HEK293 (cell line): ENCODE results near the gene COL25A1.

Source experiments
- CTCF ChIA-PET: fragments of 350-600 bp; formaldehyde crosslinking; extraction: SDS; loops from one replicate; lab custom pipeline; 2021; ENCODE audit warnings: antibody characterized with exemption; lab: Yijun Ruan, JAX
- POLR2A ChIA-PET: fragments of 300-600 bp; formaldehyde crosslinking; extraction: SDS; loops from one replicate; lab custom pipeline; 2020; ENCODE audit warnings: antibody characterized with exemption, inconsistent platforms; lab: Yijun Ruan, JAX
- H3K27ac ChIP-seq: fragments of 200-500 bp; sonication (Bioruptor generic); 2 replicates; pipeline ENCODE4 v1.5.1; 2014; ENCODE audit warnings: low read depth, low read length, control low read depth, inconsistent platforms; ENCODE audit errors: extremely low read depth
- H3K36me3 ChIP-seq, 2 experiments: fragments of 200-500 bp in 1 of 2; sonication (Bioruptor generic) in 1 of 2; 1 replicate in 1 of 2; 2 replicates in 1 of 2; pipeline ENCODE4 v1.5.1; 2014 to 2017; ENCODE audit warnings: inconsistent platforms in 2 of 2, low read length in 2 of 2; ENCODE audit not compliant: control insufficient read depth in 2 of 2, insufficient read depth in 1 of 2
- H3K4me1 ChIP-seq: fragments of 200-500 bp; sonication (Bioruptor generic); 2 replicates; pipeline ENCODE4 v1.5.1; 2014; ENCODE audit warnings: mild to moderate bottlenecking, low read length, inconsistent platforms; ENCODE audit not compliant: control insufficient read depth, insufficient read depth
- H3K4me3 ChIP-seq: 2 replicates; pipeline ENCODE4 v1.5.1; 2011; ENCODE audit warnings: low read depth, mild to moderate bottlenecking, control low read depth, low read length, moderate library complexity
- H3K9me3 ChIP-seq: fragments of 200-500 bp; sonication (Bioruptor generic); 2 replicates; pipeline ENCODE4 v1.5.1; 2014; ENCODE audit warnings: low read depth, low read length, inconsistent platforms; ENCODE audit not compliant: control insufficient read depth, insufficient read depth
- EGR2 ChIP-seq: fragments of 450-650 bp; formaldehyde crosslinking; IDR thresholded peaks from 2 replicates; pipeline ENCODE4 v1.5.1; 2016; ENCODE audit warnings: low read depth, missing biosample characterization, missing genetic modification characterization
- HOXC10 ChIP-seq: sonication (generic); formaldehyde crosslinking; IDR thresholded peaks from 2 replicates; pipeline ENCODE4 v1.8.1; 2023; ENCODE audit warnings: mild to moderate bottlenecking, missing genetic modification reagents
- KLF16 ChIP-seq: fragments of 450-650 bp; formaldehyde crosslinking; IDR thresholded peaks from 2 replicates; pipeline ENCODE4 v1.5.1; 2017; ENCODE audit warnings: missing biosample characterization, missing genetic modification characterization
- KLF8 ChIP-seq: fragments of 450-650 bp; formaldehyde crosslinking; IDR thresholded peaks from 2 replicates; pipeline ENCODE4 v1.5.1; 2016; ENCODE audit warnings: missing biosample characterization, missing genetic modification characterization
- MZF1 ChIP-seq: fragments of 450-650 bp; formaldehyde crosslinking; IDR thresholded peaks from 2 replicates; pipeline ENCODE4 v1.5.1; 2017; ENCODE audit warnings: missing biosample characterization, missing genetic modification characterization, borderline replicate concordance
- SCRT1 ChIP-seq: fragments of 450-650 bp; formaldehyde crosslinking; IDR thresholded peaks from 2 replicates; pipeline ENCODE4 v1.5.1; 2016; ENCODE audit warnings: missing biosample characterization, missing genetic modification characterization, borderline replicate concordance
- SP7 ChIP-seq: fragments of 450-650 bp; formaldehyde crosslinking; IDR thresholded peaks from 2 replicates; pipeline ENCODE4 v1.5.1; 2016; ENCODE audit warnings: missing biosample characterization, missing genetic modification characterization
- ZBTB48 ChIP-seq: fragments of 450-650 bp; formaldehyde crosslinking; IDR thresholded peaks from 2 replicates; pipeline ENCODE4 v1.5.1; 2016; ENCODE audit warnings: missing biosample characterization, missing genetic modification characterization
- ZBTB7A ChIP-seq: fragments of 450-650 bp; formaldehyde crosslinking; IDR thresholded peaks from 2 replicates; pipeline ENCODE4 v1.5.1; 2016; ENCODE audit warnings: low read depth, missing biosample characterization, missing genetic modification characterization
- ZFHX2 ChIP-seq: fragments of 450-650 bp; formaldehyde crosslinking; conservative IDR thresholded peaks from 2 replicates; pipeline ENCODE4 v1.5.1; 2016; ENCODE audit warnings: missing biosample characterization, missing genetic modification characterization
- ZFP37 ChIP-seq: fragments of 450-650 bp; formaldehyde crosslinking; IDR thresholded peaks from 2 replicates; pipeline ENCODE4 v1.5.1; 2016; ENCODE audit warnings: missing biosample characterization, missing genetic modification characterization
- ZFP69B ChIP-seq: fragments of 450-650 bp; formaldehyde crosslinking; IDR thresholded peaks from 2 replicates; pipeline ENCODE4 v1.5.1; 2016; ENCODE audit warnings: missing biosample characterization, missing genetic modification characterization
- ZNF114 ChIP-seq: fragments of 450-650 bp; formaldehyde crosslinking; IDR thresholded peaks from 2 replicates; pipeline ENCODE4 v1.5.0; 2017; ENCODE audit warnings: missing biosample characterization, missing genetic modification characterization
- ZNF138 ChIP-seq: fragments of 450-650 bp; formaldehyde crosslinking; IDR thresholded peaks from 2 replicates; pipeline ENCODE4 v1.5.1; 2016; ENCODE audit warnings: missing biosample characterization, missing genetic modification characterization, borderline replicate concordance
- ZNF354C ChIP-seq: fragments of 450-650 bp; formaldehyde crosslinking; IDR thresholded peaks from 2 replicates; pipeline ENCODE4 v1.5.1; 2016; ENCODE audit warnings: missing biosample characterization, missing genetic modification characterization, low read depth, borderline replicate concordance
- ZNF433 ChIP-seq: fragments of 450-650 bp; formaldehyde crosslinking; IDR thresholded peaks from 2 replicates; pipeline ENCODE4 v1.5.1; 2016; ENCODE audit warnings: missing biosample characterization, missing genetic modification characterization, low read depth
- ZNF549 ChIP-seq: fragments of 450-650 bp; IDR thresholded peaks from 2 replicates; pipeline ENCODE4 v1.5.1; 2018; ENCODE audit warnings: missing biosample characterization, missing genetic modification characterization, mild to moderate bottlenecking, inconsistent platforms, moderate library complexity
- ZNF561 ChIP-seq: fragments of 450-650 bp; IDR thresholded peaks from 2 replicates; pipeline ENCODE4 v1.5.1; 2018; ENCODE audit warnings: missing biosample characterization, missing genetic modification characterization, borderline replicate concordance
- ZNF596 ChIP-seq: fragments of 450-650 bp; IDR thresholded peaks from 2 replicates; pipeline ENCODE4 v1.5.0; 2018; ENCODE audit warnings: missing biosample characterization, mild to moderate bottlenecking, missing genetic modification characterization, moderate library complexity
- ZNF658 ChIP-seq: fragments of 450-650 bp; formaldehyde crosslinking; IDR thresholded peaks from 2 replicates; pipeline ENCODE4; 2016; ENCODE audit warnings: missing biosample characterization, missing genetic modification characterization
- ZNF677 ChIP-seq: fragments of 450-650 bp; IDR thresholded peaks from 2 replicates; pipeline ENCODE4 v1.5.0; 2018; ENCODE audit warnings: missing biosample characterization, mild to moderate bottlenecking, missing genetic modification characterization, moderate library complexity
- ZNF76 ChIP-seq: fragments of 450-650 bp; formaldehyde crosslinking; IDR thresholded peaks from 2 replicates; pipeline ENCODE4; 2016; ENCODE audit warnings: low read depth, missing biosample characterization, missing genetic modification characterization, borderline replicate concordance
- ZNF785 ChIP-seq: fragments of 450-650 bp; formaldehyde crosslinking; IDR thresholded peaks from 2 replicates; pipeline ENCODE4 v1.5.1; 2016; ENCODE audit warnings: missing biosample characterization, missing genetic modification characterization
- ZNF791 ChIP-seq: fragments of 450-650 bp; formaldehyde crosslinking; IDR thresholded peaks from 2 replicates; pipeline ENCODE4 v1.5.1; 2016; ENCODE audit warnings: missing biosample characterization, missing genetic modification characterization
- ZNF837 ChIP-seq: fragments of 450-650 bp; formaldehyde crosslinking; IDR thresholded peaks from 2 replicates; pipeline ENCODE4 v1.5.1; 2016; ENCODE audit warnings: missing biosample characterization, missing genetic modification characterization
- TF ChIP-seq, protein P1 (sequence below): fragments of 450-650 bp; formaldehyde crosslinking; IDR thresholded peaks from 2 replicates; pipeline ENCODE4 v1.5.1; 2016; ENCODE audit warnings: missing biosample characterization, missing genetic modification characterization, low read depth
- TF ChIP-seq, protein P2 (sequence below): fragments of 450-650 bp; formaldehyde crosslinking; IDR thresholded peaks from 2 replicates; pipeline ENCODE4 v1.5.1; 2017; ENCODE audit warnings: missing biosample characterization, missing genetic modification characterization
- TF ChIP-seq, protein P3 (sequence below): fragments of 450-650 bp; formaldehyde crosslinking; IDR thresholded peaks from 2 replicates; pipeline ENCODE4 v1.5.1; 2016; ENCODE audit warnings: missing biosample characterization, missing genetic modification characterization

Gene COL25A1

DNA sequence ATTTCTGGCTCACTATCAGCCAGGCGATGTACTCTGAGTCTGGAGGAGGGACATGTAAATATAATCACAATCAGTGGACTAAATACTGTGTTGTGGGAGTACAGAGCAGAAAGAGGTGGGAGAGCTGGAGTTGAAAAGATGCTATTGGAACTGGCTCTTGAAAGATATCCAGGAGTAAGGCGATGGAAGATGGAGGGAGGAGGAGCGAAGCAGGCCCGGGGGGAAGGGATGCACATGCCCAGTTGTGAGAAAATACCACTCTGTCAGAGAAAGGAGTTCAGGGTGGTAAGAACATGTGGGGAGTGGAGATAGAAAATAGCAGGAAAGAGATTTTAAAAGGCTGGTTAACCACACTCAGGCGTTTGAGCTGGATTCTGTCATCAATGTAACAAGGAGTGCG is 322.7 kb downstream of the COL25A1 start:
- POLR2A ChIA-PET, result no interaction called here
- Histone ChIP-seq H3K36me3 (no peaks in the 10 kb centered on the region), H3K27ac (no peak overlapping the region), H3K9me3 (no peaks in the 10 kb centered on the region), H3K4me3 (no peak overlapping the region), H3K4me1 (0 out of 2 replicates have a peak, but pooled peaks cover 3% of the 10 kb centered on the region)
- CTCF ChIA-PET, result no interaction called here
- TF ChIP-seq EGR2 (tag by site-specific recombination), result peak; percentile 51
- no peak for TF ChIP-seq ZFP37 (tag by site-specific recombination)
- no peak for TF ChIP-seq ZNF677 (tag by site-specific recombination)
- no peak for TF ChIP-seq MZF1
- no peak for TF ChIP-seq ZBTB48
- TF ChIP-seq ZNF549, result no peak
- no peak for TF ChIP-seq KLF16 (tag by site-specific recombination)
- TF ChIP-seq ZFHX2, result peak; percentile 26; the same call in 1 of the 2 replicates

DNA sequence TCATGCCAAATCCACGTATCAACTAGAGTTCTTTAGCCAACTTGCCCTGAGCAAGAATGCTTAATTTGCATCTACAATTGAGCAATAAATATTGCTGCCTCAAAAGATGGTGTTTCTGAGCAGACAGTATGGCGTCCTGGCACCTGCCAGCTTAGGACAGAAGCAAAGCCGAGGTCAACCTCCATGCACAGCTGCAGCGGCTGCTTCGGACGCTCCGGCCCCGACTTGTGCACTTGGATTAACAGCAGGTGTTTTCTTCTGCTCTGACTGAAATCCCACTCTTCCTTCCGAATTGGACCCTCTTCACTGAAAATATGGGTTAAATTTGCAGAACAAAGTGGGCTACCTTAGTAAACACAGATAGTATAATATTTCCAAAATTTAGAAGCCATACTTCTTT is 324.4 kb downstream of the COL25A1 start:
- Histone ChIP-seq H3K27ac (no peak overlapping the region), H3K9me3 (no peaks in the 10 kb centered on the region), H3K36me3 (no peaks in the 10 kb centered on the region), H3K4me1 (0 out of 2 replicates have a peak, but pooled peaks cover 3% of the 10 kb centered on the region), H3K4me3 (no peak overlapping the region)
- ChIA-PET POLR2A (no interaction called here), CTCF (no interaction called here)
- TF ChIP-seq ZNF76 (tag by site-specific recombination) (no peak), HOXC10 (CRISPR knock-in tag) (no peak), ZNF433 (tag by site-specific recombination) (no peak), SCRT1 (no peak), SP7 (tag by site-specific recombination) (no peak), ZNF785 (tag by site-specific recombination) (no peak), ZNF354C (no peak), ZFP69B (no peak), ZNF138 (tag by site-specific recombination) (no peak), ZNF596 (no peak), ZNF561 (tag by site-specific recombination) (no peak), ZNF837 (tag by site-specific recombination) (no peak), KLF8 (tag by site-specific recombination) (no peak), ZBTB7A (tag by site-specific recombination) (no peak), ZNF791 (no peak), ZNF114 (tag by site-specific recombination) (no peak), ZNF658 (no peak)
- TF ChIP-seq, protein P1, sequence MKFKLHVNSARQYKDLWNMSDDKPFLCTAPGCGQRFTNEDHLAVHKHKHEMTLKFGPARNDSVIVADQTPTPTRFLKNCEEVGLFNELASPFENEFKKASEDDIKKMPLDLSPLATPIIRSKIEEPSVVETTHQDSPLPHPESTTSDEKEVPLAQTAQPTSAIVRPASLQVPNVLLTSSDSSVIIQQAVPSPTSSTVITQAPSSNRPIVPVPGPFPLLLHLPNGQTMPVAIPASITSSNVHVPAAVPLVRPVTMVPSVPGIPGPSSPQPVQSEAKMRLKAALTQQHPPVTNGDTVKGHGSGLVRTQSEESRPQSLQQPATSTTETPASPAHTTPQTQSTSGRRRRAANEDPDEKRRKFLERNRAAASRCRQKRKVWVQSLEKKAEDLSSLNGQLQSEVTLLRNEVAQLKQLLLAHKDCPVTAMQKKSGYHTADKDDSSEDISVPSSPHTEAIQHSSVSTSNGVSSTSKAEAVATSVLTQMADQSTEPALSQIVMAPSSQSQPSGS (tag by site-specific recombination), result no peak
- TF ChIP-seq, protein P2, sequence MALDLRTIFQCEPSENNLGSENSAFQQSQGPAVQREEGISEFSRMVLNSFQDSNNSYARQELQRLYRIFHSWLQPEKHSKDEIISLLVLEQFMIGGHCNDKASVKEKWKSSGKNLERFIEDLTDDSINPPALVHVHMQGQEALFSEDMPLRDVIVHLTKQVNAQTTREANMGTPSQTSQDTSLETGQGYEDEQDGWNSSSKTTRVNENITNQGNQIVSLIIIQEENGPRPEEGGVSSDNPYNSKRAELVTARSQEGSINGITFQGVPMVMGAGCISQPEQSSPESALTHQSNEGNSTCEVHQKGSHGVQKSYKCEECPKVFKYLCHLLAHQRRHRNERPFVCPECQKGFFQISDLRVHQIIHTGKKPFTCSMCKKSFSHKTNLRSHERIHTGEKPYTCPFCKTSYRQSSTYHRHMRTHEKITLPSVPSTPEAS, result no peak
- TF ChIP-seq, protein P3, sequence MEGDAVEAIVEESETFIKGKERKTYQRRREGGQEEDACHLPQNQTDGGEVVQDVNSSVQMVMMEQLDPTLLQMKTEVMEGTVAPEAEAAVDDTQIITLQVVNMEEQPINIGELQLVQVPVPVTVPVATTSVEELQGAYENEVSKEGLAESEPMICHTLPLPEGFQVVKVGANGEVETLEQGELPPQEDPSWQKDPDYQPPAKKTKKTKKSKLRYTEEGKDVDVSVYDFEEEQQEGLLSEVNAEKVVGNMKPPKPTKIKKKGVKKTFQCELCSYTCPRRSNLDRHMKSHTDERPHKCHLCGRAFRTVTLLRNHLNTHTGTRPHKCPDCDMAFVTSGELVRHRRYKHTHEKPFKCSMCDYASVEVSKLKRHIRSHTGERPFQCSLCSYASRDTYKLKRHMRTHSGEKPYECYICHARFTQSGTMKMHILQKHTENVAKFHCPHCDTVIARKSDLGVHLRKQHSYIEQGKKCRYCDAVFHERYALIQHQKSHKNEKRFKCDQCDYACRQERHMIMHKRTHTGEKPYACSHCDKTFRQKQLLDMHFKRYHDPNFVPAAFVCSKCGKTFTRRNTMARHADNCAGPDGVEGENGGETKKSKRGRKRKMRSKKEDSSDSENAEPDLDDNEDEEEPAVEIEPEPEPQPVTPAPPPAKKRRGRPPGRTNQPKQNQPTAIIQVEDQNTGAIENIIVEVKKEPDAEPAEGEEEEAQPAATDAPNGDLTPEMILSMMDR (tag by site-specific recombination), result no peak
- TF ChIP-seq, all 188 proteins: peak for 0
